GM21717 (cell line): ENCODE measurements around the gene CNIH4.
"Not testable (repeated sequence)": the region's sequence is repeated elsewhere in the genome, so short reads cannot be mapped to it uniquely, and the experiment has no call there.

ENCODE experiments used
- ATAC-seq: cut with Tn5 transposase; IDR thresholded peaks from one replicate; pipeline ENCODE4 v1.9.1; 2021; ENCODE audit warnings: mild to moderate bottlenecking, moderate library complexity; ENCODE audit not compliant: unreplicated experiment

CNIH4 gene

GRCh38 chr1:224348137-224348536 lies 8.5 kb upstream of the CNIH4 start:
- no peak for ATAC-seq

- ATAC-seq, result not testable (repeated sequence)
Measured at GRCh38 chr1:224349716-224350115, 7.0 kb upstream of the CNIH4 start.

- not testable (repeated sequence) for ATAC-seq
Measured at GRCh38 chr1:224352436-224353085, 4.1 kb upstream of the CNIH4 start.

GRCh38 chr1:224353975-224354925 lies 2.4 kb upstream of the CNIH4 start:
- no peak for ATAC-seq

GRCh38 chr1:224357626-224358124 lies 996 bp downstream of the CNIH4 start:
- no peak for ATAC-seq

- no peak for ATAC-seq
Measured at GRCh38 chr1:224358237-224358636, 1.6 kb downstream of the CNIH4 start.

GRCh38 chr1:224359207-224359606 lies 2.5 kb downstream of the CNIH4 start:
- no peak for ATAC-seq

- ATAC-seq, result peak; percentile 80
Measured at GRCh38 chr1:224368409-224368808, 11.7 kb downstream of the CNIH4 start.

- no peak for ATAC-seq
Measured at GRCh38 chr1:224373008-224373590, 16.4 kb downstream of the CNIH4 start.

GRCh38 chr1:224375059-224375458 lies 18.4 kb downstream of the CNIH4 start:
- no peak for ATAC-seq

GRCh38 chr1:224377676-224378006 lies 21.0 kb downstream of the CNIH4 start:
- peak; percentile 49 for ATAC-seq

- ATAC-seq, result peak; percentile 54
Measured at GRCh38 chr1:224378855-224379631, 22.4 kb downstream of the CNIH4 start.

- ATAC-seq, result peak; percentile 76
Measured at GRCh38 chr1:224380003-224380402, 23.3 kb downstream of the CNIH4 start.

GRCh38 chr1:224381880-224382548 lies 25.3 kb downstream of the CNIH4 start:
- ATAC-seq, result no peak

- ATAC-seq, result no peak
Measured at GRCh38 chr1:224383218-224383617, 26.5 kb downstream of the CNIH4 start.

- ATAC-seq, result no peak
Measured at GRCh38 chr1:224387302-224387912, 30.7 kb downstream of the CNIH4 start.

GRCh38 chr1:224387943-224388342 lies 31.3 kb downstream of the CNIH4 start:
- no peak for ATAC-seq

- no peak for ATAC-seq
Measured at GRCh38 chr1:224390517-224390916, 33.8 kb downstream of the CNIH4 start.

- no peak for ATAC-seq
Measured at GRCh38 chr1:224392411-224393249, 36.0 kb downstream of the CNIH4 start.
